Progenitor cell of endocrine pancreas (in vitro differentiated cells): ENCODE results near the gene SLC25A47. TPM values are rescaled to one million over a fixed set of nuclear protein-coding genes. Genes with fewer than 3 reads are reported as not detected.
A peak's percentile ranks its signal among the peaks of the same experiment; 100 is the strongest.

Experiments
- DNase-seq: peaks from one replicate; pipeline ENCODE4 v3.0.0; 2021; ENCODE audit warnings: low spot score; ENCODE audit not compliant: unreplicated experiment
- H3K27ac Mint-ChIP-seq: 2 replicates; pipeline ENCODE4 v1.8.0; 2021; ENCODE audit warnings: mild to moderate bottlenecking, moderate library complexity, mixed read lengths
- H3K27me3 Mint-ChIP-seq: 2 replicates; pipeline ENCODE4 v1.8.0; 2021; ENCODE audit warnings: mixed read lengths
- H3K36me3 Mint-ChIP-seq: 2 replicates; pipeline ENCODE4 v1.8.0; 2022; ENCODE audit warnings: mixed read lengths; ENCODE audit not compliant: insufficient read depth
- H3K4me1 Mint-ChIP-seq: 2 replicates; pipeline ENCODE4 v1.8.0; 2021; ENCODE audit warnings: low read depth, mixed read lengths
- H3K4me3 Mint-ChIP-seq: 2 replicates; pipeline ENCODE4 v1.8.0; 2021; ENCODE audit warnings: low read depth, mild to moderate bottlenecking, moderate library complexity, mixed read lengths
- H3K9me3 Mint-ChIP-seq: 2 replicates; pipeline ENCODE4 v1.8.0; 2021; ENCODE audit warnings: low read depth, mixed read lengths
- CTCF ChIP-seq: fragments of 200-600 bp; sonication (generic); IDR thresholded peaks from one replicate; pipeline ENCODE4 v1.5.0; 2021; ENCODE audit warnings: antibody characterized with exemption, mild to moderate bottlenecking; ENCODE audit not compliant: unreplicated experiment
- total RNA-seq: library from RNA; stranded (reverse); gene quantifications from 2 replicates; pipeline ENCODE4 v1.2.1, GENCODE V29; 2021

Gene SLC25A47
- total RNA-seq, 1 donor from 2014 or later: not detected

DNA sequence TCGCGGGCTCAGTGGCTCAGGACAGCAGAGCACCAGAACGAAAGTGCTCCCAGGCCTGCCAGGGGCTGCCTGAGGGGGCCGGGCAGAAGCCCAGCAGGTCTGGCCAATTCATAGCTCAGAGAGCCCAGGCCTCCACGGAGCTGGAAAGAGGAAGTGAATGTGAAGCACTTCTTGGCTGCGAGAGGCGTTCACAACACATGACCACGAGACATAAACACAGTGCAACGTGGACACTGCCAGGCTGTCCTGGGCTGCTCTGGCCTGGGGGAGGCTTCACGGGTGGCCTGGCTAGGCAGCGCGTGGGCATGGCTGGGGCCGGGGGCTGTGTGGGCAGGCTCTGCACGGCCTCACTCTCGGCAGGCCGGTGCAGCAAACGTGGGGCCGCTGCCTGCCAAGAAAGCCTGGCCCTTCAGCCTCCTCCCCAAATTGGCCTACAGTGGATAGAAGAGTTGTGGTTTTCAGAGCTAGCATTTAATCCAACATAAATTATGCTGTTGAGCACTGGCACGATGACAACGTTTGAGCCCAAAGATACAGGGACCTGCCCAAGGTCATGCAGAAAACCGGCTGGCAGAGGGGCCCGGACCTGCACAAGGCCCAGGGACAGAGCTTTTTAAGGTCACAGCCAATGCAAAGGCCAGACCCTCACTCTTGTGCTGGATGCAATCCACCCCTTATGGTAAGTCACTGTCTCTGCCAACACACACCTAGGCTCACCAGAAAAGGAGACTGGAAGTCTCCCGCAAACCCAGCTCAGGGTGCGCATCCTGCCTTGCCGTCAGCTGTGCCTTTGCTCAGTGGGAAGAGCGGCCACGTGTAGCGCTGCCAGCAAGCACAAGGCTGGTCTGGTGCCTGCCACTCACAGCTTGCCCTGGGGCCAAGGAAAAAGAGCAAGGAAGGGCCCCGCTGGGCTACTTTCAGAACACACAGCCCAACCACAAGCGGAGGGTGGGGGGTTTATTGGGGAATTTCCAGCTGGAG, 25.5 kb upstream of the SLC25A47 start:
- Mint-ChIP-seq H3K4me1 (peaks cover 1% of the 10 kb centered on the region), H3K36me3 (peaks cover 6% of the 10 kb centered on the region), H3K4me3 (no peak overlapping the region), H3K9me3 (no peaks in the 10 kb centered on the region), H3K27ac (peak overlapping the region; percentile 73), H3K27me3 (no peaks in the 10 kb centered on the region)
- no peak for TF ChIP-seq CTCF
- no peak for DNase-seq

DNA sequence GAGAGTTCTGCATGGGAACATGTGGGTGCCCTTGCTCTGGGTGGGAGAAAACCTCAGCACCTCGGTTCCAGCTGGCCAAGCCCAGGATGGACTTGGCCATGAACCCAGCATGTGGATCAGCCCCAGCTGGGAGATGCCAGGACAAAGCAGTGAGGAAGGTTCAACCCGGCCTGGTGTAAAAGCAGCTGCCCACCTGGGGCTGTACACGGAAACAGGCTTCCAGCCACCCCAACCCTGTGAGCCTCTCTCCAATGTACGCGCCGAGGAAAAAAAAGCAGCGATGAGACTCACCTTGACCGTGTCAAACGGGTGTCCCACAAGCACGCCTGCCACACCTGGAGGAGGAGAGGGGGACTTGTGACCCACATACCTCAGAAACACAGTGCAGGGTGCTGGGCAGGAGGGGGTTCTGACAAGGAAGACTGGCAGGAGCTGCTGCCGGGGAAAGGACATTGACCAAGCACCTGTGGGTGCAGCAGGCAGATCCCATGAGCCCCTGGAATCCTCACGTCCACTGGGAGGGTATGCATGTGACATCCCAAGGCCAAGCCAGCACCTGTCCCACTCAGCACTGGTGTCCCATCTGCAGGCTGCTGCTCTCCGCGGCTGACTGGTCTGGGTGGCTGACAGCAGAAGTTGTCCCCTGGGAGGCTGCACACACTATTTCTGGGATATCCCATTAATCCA, 24.4 kb upstream of the SLC25A47 start:
- Mint-ChIP-seq H3K4me3 (no peak overlapping the region), H3K4me1 (peaks cover 7% of the 10 kb centered on the region), H3K27me3 (no peaks in the 10 kb centered on the region), H3K9me3 (no peaks in the 10 kb centered on the region), H3K36me3 (peaks cover 9% of the 10 kb centered on the region), H3K27ac (no peak overlapping the region)
- TF ChIP-seq CTCF: no peak
- no peak for DNase-seq

DNA sequence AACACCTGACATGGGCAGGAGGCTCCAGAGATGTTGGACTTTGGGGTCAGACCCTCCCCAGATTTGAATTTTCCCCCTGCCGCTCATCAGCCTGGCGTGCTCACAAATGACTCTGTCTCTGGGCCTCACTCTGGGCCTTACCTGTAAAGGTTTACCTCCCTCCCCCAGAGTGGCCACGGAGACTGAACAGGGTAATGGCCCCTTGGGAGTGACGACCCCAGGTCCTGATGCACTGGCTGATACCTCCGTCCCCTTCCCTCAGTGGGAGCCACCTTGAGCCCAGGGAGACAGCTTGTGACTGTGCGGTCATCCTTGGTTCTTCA, 23.9 kb upstream of the SLC25A47 start:
- no peak for DNase-seq
- Mint-ChIP-seq H3K4me1 (peaks cover 7% of the 10 kb centered on the region), H3K27ac (peak overlapping the region; percentile 90), H3K36me3 (peaks cover 9% of the 10 kb centered on the region), H3K4me3 (no peak overlapping the region), H3K9me3 (no peaks in the 10 kb centered on the region), H3K27me3 (no peaks in the 10 kb centered on the region)
- TF ChIP-seq CTCF: no peak

DNA sequence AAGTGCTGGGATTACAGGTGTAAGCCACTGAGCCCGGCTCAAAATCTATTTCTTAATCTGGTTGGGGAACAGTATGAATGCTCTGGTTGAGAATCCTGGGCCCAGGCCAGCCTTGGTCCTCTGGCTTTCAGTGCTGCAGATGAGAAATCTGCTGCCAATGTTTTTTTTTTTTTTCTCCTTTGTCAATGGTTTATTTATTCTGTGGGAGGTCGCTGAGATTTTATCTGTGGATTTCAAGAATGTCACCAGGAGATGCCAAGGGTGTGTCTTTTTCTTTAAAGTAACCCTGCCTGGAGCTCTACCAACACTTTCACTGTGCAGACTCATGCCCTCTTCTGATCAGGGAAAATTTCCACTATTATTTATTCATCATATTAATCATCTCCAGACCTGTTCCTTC, 20.5 kb upstream of the SLC25A47 start:
- Mint-ChIP-seq H3K36me3 (peaks cover 9% of the 10 kb centered on the region), H3K9me3 (no peaks in the 10 kb centered on the region), H3K27ac (peak overlapping the region; percentile 41), H3K4me3 (peak overlapping the region; percentile 19), H3K27me3 (no peaks in the 10 kb centered on the region), H3K4me1 (peaks cover 15% of the 10 kb centered on the region)
- TF ChIP-seq CTCF: no peak
- DNase-seq: no peak

- H3K36me3 Mint-ChIP-seq: peaks cover 8% of the 10 kb centered on the region
- peak overlapping the region; percentile 41 for H3K27ac Mint-ChIP-seq
Observed at GRCh38 chr14:100303179-100303578, 20.0 kb upstream of the SLC25A47 start.

More at GRCh38 chr14:100303179-100303578, 20.0 kb upstream of the SLC25A47 start:
- no peaks in the 10 kb centered on the region for H3K27me3 Mint-ChIP-seq
- peak overlapping the region; percentile 45 for H3K4me3 Mint-ChIP-seq
- DNase-seq: no peak
- no peaks in the 10 kb centered on the region for H3K9me3 Mint-ChIP-seq
- H3K4me1 Mint-ChIP-seq: peaks cover 20% of the 10 kb centered on the region
- TF ChIP-seq CTCF: peak; percentile 65
